HG03060 (cell line): Measurements from ENCODE around the gene TMEM91.

Experiments
- ATAC-seq: cut with Tn5 transposase; IDR thresholded peaks from one replicate; pipeline ENCODE4 v1.9.1; 2021; ENCODE audit warnings: low read depth, moderate number of reproducible peaks; ENCODE audit not compliant: unreplicated experiment

Gene TMEM91

DNA sequence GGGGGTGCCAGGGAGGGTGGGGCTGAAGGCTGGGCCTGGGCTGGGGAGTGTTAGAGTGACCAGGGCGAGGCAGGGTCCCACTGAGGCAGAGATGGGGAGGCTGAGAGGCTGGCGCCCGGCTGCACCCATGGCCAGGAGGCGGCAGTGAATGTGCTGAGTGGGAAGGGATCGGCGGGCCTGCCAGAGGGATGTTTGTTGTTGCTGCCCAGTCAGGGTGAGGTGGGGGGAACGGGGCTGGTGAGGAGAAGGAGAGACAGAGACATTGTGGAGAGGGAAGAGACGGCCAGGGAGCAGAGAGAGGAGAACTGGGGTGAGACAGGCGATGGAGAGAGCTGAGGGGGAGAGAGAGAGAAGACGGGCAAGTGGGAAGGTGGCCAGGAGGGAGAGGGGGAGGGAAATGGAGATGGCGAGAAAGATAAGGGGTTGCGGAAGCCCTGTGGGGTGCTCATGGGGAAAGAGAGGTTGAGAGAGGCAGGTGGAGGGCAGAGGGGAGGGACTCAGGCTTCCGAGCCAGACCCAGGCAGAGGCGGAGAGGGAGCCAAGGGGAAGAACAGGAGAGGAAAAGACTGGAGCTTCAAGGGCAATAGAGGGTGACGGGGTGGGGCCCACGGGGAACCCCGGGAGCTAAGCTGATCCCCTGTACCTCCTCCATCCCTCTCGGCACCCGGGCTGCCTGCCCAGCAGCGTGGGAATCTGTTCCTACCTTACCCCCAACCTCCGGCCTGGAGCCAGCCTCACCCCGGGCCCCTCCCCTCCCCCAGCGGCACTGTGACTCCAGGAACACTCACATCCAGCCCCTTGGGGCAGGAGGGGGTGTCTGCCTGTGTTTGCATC is 51.5 kb downstream of the TMEM91 start:
- ATAC-seq: no peak

DNA sequence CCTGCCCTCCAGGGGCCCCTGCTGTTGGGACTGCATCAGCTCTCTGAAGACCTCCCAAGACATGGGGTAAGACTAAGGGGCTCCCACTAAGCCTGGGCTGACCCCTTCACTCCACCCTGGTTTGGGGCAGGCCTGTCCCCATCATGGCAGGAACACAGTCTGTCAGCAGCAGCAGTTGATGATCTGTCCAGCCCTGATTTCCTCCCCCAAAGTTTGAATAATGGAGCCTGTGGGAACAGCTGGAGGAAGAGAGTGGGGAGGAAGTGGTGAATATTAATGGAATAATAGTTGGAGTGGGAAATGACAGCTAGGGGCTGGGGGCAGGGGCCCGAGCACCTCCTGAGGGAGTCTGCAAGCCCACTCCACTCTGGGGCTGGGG is 52.1 kb downstream of the TMEM91 start:
- ATAC-seq: no peak

DNA sequence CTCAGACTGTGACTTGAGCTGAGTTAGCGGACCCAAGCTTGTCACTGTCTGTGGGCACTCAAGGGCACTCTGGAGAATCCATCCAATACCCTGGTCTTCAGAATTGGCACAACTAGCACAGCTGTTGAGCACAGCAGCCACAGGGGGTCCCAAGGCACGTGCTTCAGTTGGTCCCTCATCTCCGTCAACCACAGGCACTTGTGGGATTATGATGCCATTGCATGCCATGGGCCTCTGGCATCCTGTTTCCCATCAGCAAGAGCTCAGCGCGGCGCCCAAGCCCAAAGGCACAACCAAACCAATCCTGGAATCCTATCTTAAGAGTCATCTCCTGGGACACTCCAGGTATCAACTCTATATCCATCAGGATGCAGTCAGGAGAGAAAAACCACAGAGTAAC is 54.6 kb downstream of the TMEM91 start:
- ATAC-seq: no peak

- ATAC-seq: no peak
Observed at GRCh38 chr19:41431426-41432386, 55.4 kb downstream of the TMEM91 start.

DNA sequence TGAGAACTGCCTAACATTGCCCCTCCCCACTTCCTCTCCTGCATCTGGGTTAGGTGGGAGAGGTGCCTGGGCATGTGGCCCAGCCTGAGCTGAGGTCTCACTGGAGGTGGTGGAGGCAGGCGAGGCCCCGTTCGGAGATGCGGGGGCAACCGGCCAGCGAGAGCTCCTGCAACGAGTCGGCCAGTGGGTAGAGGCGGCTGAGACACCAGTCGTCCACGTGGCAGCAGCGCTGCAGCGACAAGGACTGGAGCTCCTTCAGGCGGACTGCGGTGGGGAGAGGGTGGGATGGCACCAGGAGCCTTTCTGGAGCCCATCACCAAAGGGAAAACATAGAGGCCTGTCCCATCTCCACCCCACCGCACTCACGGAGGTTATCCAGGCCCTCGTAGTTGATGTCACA is 56.8 kb downstream of the TMEM91 start:
- no peak for ATAC-seq
